ENCODE results near the gene RAB1B.

The RAB1B gene

GRCh38 chr11:66281776-66282467, 13.5 kb downstream of the RAB1B start:
- Histone ChIP-seq H2AFZ (ENCODE audit: low read depth, low read length) (no peak overlapping the region), H3K4me3 (ENCODE audit: low read length) (no peak overlapping the region), H3K27ac (ENCODE audit: low read length) (no peak overlapping the region), H4K20me1 (ENCODE audit: insufficient read depth, low read length) (peaks cover 3% of the 10 kb centered on the region; the same call in 1 of the 2 replicates), H3K4me1 (ENCODE audit: low read length) (peaks cover 37% of the 10 kb centered on the region), H3K79me2 (ENCODE audit: low read length) (no peaks in the 10 kb centered on the region), H3K36me3 (replicated peaks; ENCODE audit: low read depth, low read length) (peaks cover 15% of the 10 kb centered on the region), H3K9ac (ENCODE audit: low read length) (no peak overlapping the region), H3K27me3 (ENCODE audit: low read depth, low read length) (no peaks in the 10 kb centered on the region), H3K4me2 (ENCODE audit: low read length) (0 out of 2 replicates have a peak overlapping the region, but pooled peaks have one; percentile 9), H3K9me3 (ENCODE audit: insufficient read depth, low read length) (no peaks in the 10 kb centered on the region)
- TF ChIP-seq EZH2phosphoT487 (IDR thresholded peaks at IDR 0.05; ENCODE audit: low read depth), result no peak
- no peak for TF ChIP-seq CTCF (IDR thresholded peaks at IDR 0.05; ENCODE audit: low read depth, low read length)

GRCh38 chr11:66282468-66283455, 14.3 kb downstream of the RAB1B start:
- Histone ChIP-seq H3K9ac (ENCODE audit: low read length) (peak overlapping the region; percentile 33; the same call in 1 of the 2 replicates), H3K36me3 (replicated peaks; ENCODE audit: low read depth, low read length) (peaks cover 15% of the 10 kb centered on the region), H3K27ac (ENCODE audit: low read length) (peak overlapping the region; percentile 23; the same call in 1 of the 2 replicates), H3K27me3 (ENCODE audit: low read depth, low read length) (no peaks in the 10 kb centered on the region), H3K4me3 (ENCODE audit: low read length) (peak overlapping the region; percentile 46; the same call in 1 of the 2 replicates), H3K4me1 (ENCODE audit: low read length) (peaks cover 36% of the 10 kb centered on the region), H2AFZ (ENCODE audit: low read depth, low read length) (no peak overlapping the region), H3K9me3 (ENCODE audit: insufficient read depth, low read length) (no peaks in the 10 kb centered on the region), H4K20me1 (ENCODE audit: insufficient read depth, low read length) (peaks cover 3% of the 10 kb centered on the region; the same call in 1 of the 2 replicates), H3K79me2 (ENCODE audit: low read length) (peaks cover 3% of the 10 kb centered on the region), H3K4me2 (ENCODE audit: low read length) (peak overlapping the region; percentile 69)
- TF ChIP-seq CTCF (IDR thresholded peaks at IDR 0.05; ENCODE audit: low read depth, low read length) (peak; percentile 93), EZH2phosphoT487 (IDR thresholded peaks at IDR 0.05; ENCODE audit: low read depth) (no peak)

GRCh38 chr11:66283461-66284105, 15.1 kb downstream of the RAB1B start:
- Histone ChIP-seq H2AFZ (ENCODE audit: low read depth, low read length) (no peak overlapping the region), H3K27ac (ENCODE audit: low read length) (no peak overlapping the region), H3K9ac (ENCODE audit: low read length) (no peak overlapping the region), H3K36me3 (replicated peaks; ENCODE audit: low read depth, low read length) (peaks cover 15% of the 10 kb centered on the region), H3K4me3 (ENCODE audit: low read length) (no peak overlapping the region), H3K4me1 (ENCODE audit: low read length) (peaks cover 39% of the 10 kb centered on the region), H4K20me1 (ENCODE audit: insufficient read depth, low read length) (peaks cover 3% of the 10 kb centered on the region; the same call in 1 of the 2 replicates), H3K9me3 (ENCODE audit: insufficient read depth, low read length) (no peaks in the 10 kb centered on the region), H3K79me2 (ENCODE audit: low read length) (peaks cover 11% of the 10 kb centered on the region), H3K4me2 (ENCODE audit: low read length) (no peak overlapping the region), H3K27me3 (ENCODE audit: low read depth, low read length) (no peaks in the 10 kb centered on the region)
- TF ChIP-seq EZH2phosphoT487 (IDR thresholded peaks at IDR 0.05; ENCODE audit: low read depth) (no peak), CTCF (IDR thresholded peaks at IDR 0.05; ENCODE audit: low read depth, low read length) (peak; percentile 13; the same call in 1 of the 2 replicates)
